H1 (cell line): ENCODE results near the gene LTO1.

Experiments used
- EGR1 ChIP-seq: IDR thresholded peaks from 2 replicates; pipeline ENCODE4 v1.6.1; 2011; ENCODE audit warnings: low read depth, low read length, borderline replicate concordance
- FOSL1 ChIP-seq: IDR thresholded peaks from 2 replicates; pipeline ENCODE4 v1.6.1; 2011; ENCODE audit warnings: mild to moderate bottlenecking, low read depth, low read length, moderate library complexity; ENCODE audit not compliant: insufficient read depth
- GTF2F1 ChIP-seq: IDR thresholded peaks from 2 replicates; pipeline ENCODE4 v1.6.1; 2012; ENCODE audit warnings: low read depth, low read length, improper control_type of control experiment, borderline replicate concordance
- MAFK ChIP-seq: IDR thresholded peaks from 2 replicates; pipeline ENCODE4 v1.6.1; 2012; ENCODE audit warnings: low read depth, mild to moderate bottlenecking, improper control_type of control experiment, low read length
- PHF8 ChIP-seq: fragments of 200-600 bp; sonication (generic); conservative IDR thresholded peaks from 2 replicates; pipeline ENCODE4 v1.7.1; 2012; ENCODE audit warnings: low read depth, mild to moderate bottlenecking, inconsistent platforms, low read length, moderate library complexity
- POLR2AphosphoS5 ChIP-seq: IDR thresholded peaks from 2 replicates; pipeline ENCODE4 v1.6.1; 2011; ENCODE audit warnings: low read depth, low read length
- RAD21 ChIP-seq, 2 experiments: IDR thresholded peaks in 1 of 2; conservative IDR thresholded peaks in 1 of 2; 2 replicates each; pipeline ENCODE4 v1.6.1; 2011; ENCODE audit warnings: low read depth in 2 of 2, low read length in 2 of 2, improper control_type of control experiment in 1 of 2, inconsistent platforms in 1 of 2, mild to moderate bottlenecking in 1 of 2, moderate library complexity in 1 of 2
- SP2 ChIP-seq: IDR thresholded peaks from 2 replicates; pipeline ENCODE4 v1.6.1; 2012; ENCODE audit warnings: mild to moderate bottlenecking, low read length, inconsistent platforms
- SP4 ChIP-seq: IDR thresholded peaks from 2 replicates; pipeline ENCODE4 v1.6.1; 2012; ENCODE audit warnings: low read length, inconsistent platforms
- TEAD4 ChIP-seq: IDR thresholded peaks from 2 replicates; pipeline ENCODE4 v1.6.1; 2012; ENCODE audit warnings: low read depth, low read length, inconsistent platforms, mixed read lengths
- ZNF274 ChIP-seq: IDR thresholded peaks from 2 replicates; pipeline ENCODE4 v1.7.0; 2012; ENCODE audit warnings: low read length, borderline replicate concordance; ENCODE audit errors: extremely low read depth
- TF ChIP-seq, protein P1 (sequence below), 3 experiments: IDR thresholded peaks; 1 replicate in 2 of 3; 2 replicates in 1 of 3; pipeline versions ENCODE4 v1.5.1 to v1.6.1; 2011; ENCODE audit warnings: low read length in 3 of 3, mild to moderate bottlenecking in 3 of 3, inconsistent platforms in 2 of 3, low read depth in 1 of 3, moderate library complexity in 1 of 3; ENCODE audit not compliant: insufficient read depth in 1 of 3; ENCODE audit errors: control extremely low read depth in 1 of 3

DNA sequence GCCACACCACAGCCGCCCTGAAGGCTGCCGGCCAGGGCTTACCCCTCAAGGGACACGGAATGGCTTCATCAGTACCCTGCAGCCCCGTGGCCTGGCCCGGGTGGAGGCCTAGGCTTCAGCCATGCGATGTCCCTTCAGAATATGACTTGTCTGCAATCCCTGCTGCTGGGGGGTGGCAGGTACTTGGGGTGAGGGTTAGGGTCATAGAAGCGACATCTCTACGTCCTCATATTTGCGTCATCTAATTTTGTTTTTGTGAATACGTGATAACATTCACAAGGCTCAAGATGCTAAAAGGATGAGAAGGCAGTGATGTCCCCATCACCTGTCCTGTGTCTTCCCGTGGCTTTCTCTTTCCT is 27.8 kb downstream of the LTO1 start:
- no peak for TF ChIP-seq ZNF274
- no peak for TF ChIP-seq RAD21 (IDR thresholded peaks at IDR 0.05 in 1 of 2, conservative IDR thresholded peaks at IDR 0.05 in 1 of 2; ENCODE audit: low read depth in 2 of 2, low read length in 2 of 2)
- TF ChIP-seq EGR1 = no peak
- TF ChIP-seq SP2 = no peak
- TF ChIP-seq MAFK = no peak
- TF ChIP-seq FOSL1 = no peak
- no peak for TF ChIP-seq TEAD4
- TF ChIP-seq POLR2AphosphoS5 = no peak
- no peak for TF ChIP-seq PHF8
- TF ChIP-seq, protein P1, sequence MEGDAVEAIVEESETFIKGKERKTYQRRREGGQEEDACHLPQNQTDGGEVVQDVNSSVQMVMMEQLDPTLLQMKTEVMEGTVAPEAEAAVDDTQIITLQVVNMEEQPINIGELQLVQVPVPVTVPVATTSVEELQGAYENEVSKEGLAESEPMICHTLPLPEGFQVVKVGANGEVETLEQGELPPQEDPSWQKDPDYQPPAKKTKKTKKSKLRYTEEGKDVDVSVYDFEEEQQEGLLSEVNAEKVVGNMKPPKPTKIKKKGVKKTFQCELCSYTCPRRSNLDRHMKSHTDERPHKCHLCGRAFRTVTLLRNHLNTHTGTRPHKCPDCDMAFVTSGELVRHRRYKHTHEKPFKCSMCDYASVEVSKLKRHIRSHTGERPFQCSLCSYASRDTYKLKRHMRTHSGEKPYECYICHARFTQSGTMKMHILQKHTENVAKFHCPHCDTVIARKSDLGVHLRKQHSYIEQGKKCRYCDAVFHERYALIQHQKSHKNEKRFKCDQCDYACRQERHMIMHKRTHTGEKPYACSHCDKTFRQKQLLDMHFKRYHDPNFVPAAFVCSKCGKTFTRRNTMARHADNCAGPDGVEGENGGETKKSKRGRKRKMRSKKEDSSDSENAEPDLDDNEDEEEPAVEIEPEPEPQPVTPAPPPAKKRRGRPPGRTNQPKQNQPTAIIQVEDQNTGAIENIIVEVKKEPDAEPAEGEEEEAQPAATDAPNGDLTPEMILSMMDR (IDR thresholded peaks at IDR 0.05; ENCODE audit: control extremely low read depth in 1 of 3, insufficient read depth in 1 of 3, low read depth in 1 of 3, low read length in 3 of 3) = no peak
- no peak for TF ChIP-seq GTF2F1
- no peak for TF ChIP-seq SP4
